T-cell (primary cell): ENCODE measurements around the gene NEUROD4. TPM values are rescaled to one million over a fixed set of nuclear protein-coding genes. Genes with fewer than 3 reads are reported as not detected.
A peak's percentile ranks its signal among the peaks of the same experiment; 100 is the strongest.

Experiments used
- ATAC-seq, 4 experiments: fragments of 200-7000 bp in 3 of 4; fragments of 150-1000 bp in 1 of 4; cut with Tn5 transposase; replicated peaks in 1 of 4; 1 replicate in 3 of 4; 2 replicates in 1 of 4; pipeline ENCODE4 v1.10.0; 2021; ENCODE audit warnings: moderate library complexity in 3 of 4, mild to moderate bottlenecking in 2 of 4, moderate number of reproducible peaks in 1 of 4
- CTCF ChIA-PET, 2 donors: fragments of 300-600 bp; sonication (Branson Sonifier 250); formaldehyde crosslinking; loops; one replicate each; lab custom pipeline; 2022; ENCODE audit warnings: antibody characterized with exemption in 2 of 2; lab: Charles Lee
- POLR2A ChIA-PET, 2 donors: fragments of 300-600 bp; sonication (Branson Sonifier 250); formaldehyde crosslinking; loops; one replicate each; lab custom pipeline; 2022; ENCODE audit warnings: antibody characterized with exemption in 2 of 2; lab: Charles Lee
- DNase-seq, 35 experiments: peaks; one replicate each; pipeline versions ENCODE4 v3.0.0 to v3.0.0-alpha.2; 2013 to 2023
- H3K27ac ChIP-seq: one replicate; pipeline ENCODE4 v1.5.1; 2013; ENCODE audit warnings: low read length
- H3K27me3 ChIP-seq, 2 experiments: replicated peaks in 1 of 2; 1 replicate in 1 of 2; 2 replicates in 1 of 2; pipeline versions ENCODE4 v1.6.1 to v1.7.0; 2013; ENCODE audit warnings: low read length in 1 of 2, mixed read lengths in 1 of 2; ENCODE audit not compliant: control insufficient read depth in 2 of 2, insufficient read depth in 2 of 2; ENCODE audit errors: extremely low read depth in 1 of 2
- H3K36me3 ChIP-seq, 2 donors: 1 replicate in 1 of 2; 2 replicates in 1 of 2; pipeline versions ENCODE4 v1.6.1 to v1.7.0; 2013; ENCODE audit warnings: low read length in 1 of 2; ENCODE audit not compliant: control insufficient read depth in 2 of 2, insufficient read depth in 1 of 2; ENCODE audit errors: extremely low read depth in 1 of 2
- H3K4me1 ChIP-seq, 2 experiments: 1 replicate in 1 of 2; 2 replicates in 1 of 2; pipeline versions ENCODE4 v1.6.1 to v1.7.0; 2013; ENCODE audit warnings: low read length in 2 of 2, mixed read lengths in 1 of 2; ENCODE audit not compliant: insufficient read depth in 2 of 2, control insufficient read depth in 1 of 2; ENCODE audit errors: extremely low read depth in 1 of 2
- H3K4me3 ChIP-seq, 2 donors: 1 replicate in 1 of 2; 2 replicates in 1 of 2; pipeline versions ENCODE4 v1.5.1 to v1.7.0; 2013; ENCODE audit warnings: mild to moderate bottlenecking in 2 of 2, low read length in 1 of 2, moderate library complexity in 1 of 2; ENCODE audit not compliant: control insufficient read depth in 1 of 2; ENCODE audit errors: extremely low read depth in 1 of 2
- H3K9me3 ChIP-seq: 2 replicates; pipeline ENCODE4 v1.7.0; 2013
- H3K27ac Mint-ChIP-seq, 2 donors: one replicate each; pipeline ENCODE4 v1.8.0; 2020 to 2021; ENCODE audit warnings: mild to moderate bottlenecking in 2 of 2, mixed read lengths in 2 of 2
- H3K27me3 Mint-ChIP-seq, 2 donors: one replicate each; pipeline ENCODE4 v1.8.0; 2021 to 2022; ENCODE audit warnings: mixed read lengths in 2 of 2
- H3K36me3 Mint-ChIP-seq: one replicate; pipeline ENCODE4 v1.8.0; 2021; ENCODE audit warnings: mixed read lengths
- H3K4me1 Mint-ChIP-seq, 3 donors: one replicate each; pipeline ENCODE4 v1.8.0; 2020 to 2022; ENCODE audit warnings: mixed read lengths in 3 of 3, mild to moderate bottlenecking in 1 of 3
- H3K4me3 Mint-ChIP-seq, 3 donors: one replicate each; pipeline ENCODE4 v1.8.0; 2020 to 2022; ENCODE audit warnings: mild to moderate bottlenecking in 3 of 3, mixed read lengths in 3 of 3, moderate library complexity in 3 of 3
- H3K9me3 Mint-ChIP-seq, 3 donors: one replicate each; pipeline ENCODE4 v1.8.0; 2020 to 2022; ENCODE audit warnings: mixed read lengths in 3 of 3
- WGBS: methylation state at CpG from one replicate; pipeline ENCODE4 v1.1.5; 2013; ENCODE audit warnings: missing lambda C conversion rate; ENCODE audit not compliant: insufficient coverage; 5-methylcytosine and 5-hydroxymethylcytosine counted together
- total RNA-seq, 35 experiments: library from RNA in 6 of 35; stranded (reverse) in 6 of 35; fragments of 120-200 nt in 1 of 35; gene quantifications; one replicate each; pipeline versions ENCODE4 v1.2.1 to v1.2.4 and lab custom pipeline; 2013 to 2026

The NEUROD4 gene
- total RNA-seq, 5 donors from 2014 or later (not counting 1 experiment from before 2014, with no cell fraction given), result 0.06 TPM; not detected in 4

GRCh38 chr12:55039395-55040354, 19.9 kb downstream of the NEUROD4 start:
- 94% methylated on average over 7 of the region's 10 CpGs for WGBS
- Histone ChIP-seq H3K4me3 (no peak overlapping the region), H3K27me3 (peaks cover 0 to 4% of the 10 kb centered on the region in 2 experiments), H3K4me1 (peaks cover 18 to 23% of the 10 kb centered on the region in 2 experiments), H3K27ac (no peak overlapping the region), H3K9me3 (no peaks in the 10 kb centered on the region), H3K36me3 (no peaks in the 10 kb centered on the region)
- POLR2A ChIA-PET, result no interaction called here
- Mint-ChIP-seq H3K36me3 (no peaks in the 10 kb centered on the region), H3K9me3 (no peaks in the 10 kb centered on the region), H3K27me3 (peaks cover 0 to 4% of the 10 kb centered on the region in 2 donors), H3K4me1 (peaks cover 46 to 65% (median 49%) of the 10 kb centered on the region in 3 donors), H3K27ac (no peak overlapping the region), H3K4me3 (no peak overlapping the region)
- CTCF ChIA-PET, result interaction anchor here in 1 of 2 donors (1.0 kb wide), 1 partner anchor 31 kb away, joined by 3 read pairs; no protein-coding TSS in a partner anchor
- ATAC-seq, result no peak
- DNase-seq, result no peak

GRCh38 chr12:55041345-55042055, 21.7 kb downstream of the NEUROD4 start:
- Histone ChIP-seq H3K36me3 (no peaks in the 10 kb centered on the region), H3K27me3 (peaks cover 0 to 4% of the 10 kb centered on the region in 2 experiments), H3K4me3 (no peak overlapping the region), H3K9me3 (no peaks in the 10 kb centered on the region), H3K27ac (no peak overlapping the region), H3K4me1 (peaks cover 11 to 20% of the 10 kb centered on the region in 2 experiments)
- ChIA-PET POLR2A (interaction anchor here in 1 of 2 donors (0.6 kb wide), 1 partner anchor 46 kb away, joined by 6 read pairs; no protein-coding TSS in a partner anchor), CTCF (no interaction called here)
- no peaks in the 10 kb centered on the region for H3K36me3 Mint-ChIP-seq
- H3K27me3 Mint-ChIP-seq, result peaks cover 0 to 4% of the 10 kb centered on the region in 2 donors
- H3K27ac Mint-ChIP-seq, result no peak overlapping the region
- DNase-seq (no peak), ATAC-seq (no peak)
- WGBS, result 67% methylated on average over 1 of the region's 4 CpGs
- H3K4me3 Mint-ChIP-seq, result no peak overlapping the region
- H3K9me3 Mint-ChIP-seq, result no peaks in the 10 kb centered on the region
- peaks cover 28 to 47% (median 31%) of the 10 kb centered on the region in 3 donors for H3K4me1 Mint-ChIP-seq

- Mint-ChIP-seq H3K4me1 (peaks cover 10 to 27% (median 15%) of the 10 kb centered on the region in 3 donors), H3K36me3 (no peaks in the 10 kb centered on the region), H3K27me3 (peaks cover 0 to 4% of the 10 kb centered on the region in 2 donors), H3K27ac (no peak overlapping the region), H3K9me3 (no peaks in the 10 kb centered on the region), H3K4me3 (no peak overlapping the region)
- Histone ChIP-seq H3K27me3 (peaks cover 0 to 4% of the 10 kb centered on the region in 2 experiments), H3K4me3 (no peak overlapping the region), H3K9me3 (no peaks in the 10 kb centered on the region), H3K36me3 (no peaks in the 10 kb centered on the region), H3K27ac (no peak overlapping the region), H3K4me1 (no peaks in the 10 kb centered on the region)
- ATAC-seq (no peak), DNase-seq (peak in 1 of 35 experiments; percentile 9)
- 100% methylated on average over 2 of the region's 3 CpGs for WGBS
- CTCF ChIA-PET, result interaction anchor here (0.7 to 1.0 kb wide), 3 partner anchors 25 to 385 kb away, joined by 3 to 4 read pairs (median 3); no protein-coding TSS in a partner anchor
- POLR2A ChIA-PET, result no interaction called here
Measured at GRCh38 chr12:55043542-55043941, 23.8 kb downstream of the NEUROD4 start.

GRCh38 chr12:55044135-55044534, 24.4 kb downstream of the NEUROD4 start:
- H3K27me3 Mint-ChIP-seq, result peaks cover 0 to 4% of the 10 kb centered on the region in 2 donors
- WGBS, result 86% methylated on average over 2 of the region's 6 CpGs

DNA sequence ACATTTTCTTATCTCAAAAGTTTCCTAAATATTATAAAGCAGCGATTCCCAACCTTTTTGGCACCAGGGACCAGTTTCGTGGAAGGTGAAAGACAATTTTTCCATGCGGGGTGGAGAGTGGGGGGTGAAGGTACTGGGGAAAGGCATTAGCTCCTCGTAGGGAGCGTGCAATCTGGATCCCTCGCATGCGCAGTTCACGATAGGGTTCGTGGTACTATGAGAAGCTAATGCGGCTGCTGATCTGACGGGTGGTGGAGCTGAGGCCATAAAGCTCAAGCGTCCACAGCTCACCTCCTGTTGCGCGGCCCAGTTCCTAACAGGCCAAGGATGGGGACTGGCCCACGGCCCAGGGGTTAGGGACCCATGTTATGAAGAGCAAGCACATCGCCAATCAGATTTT, 29.9 kb downstream of the NEUROD4 start:
- no peak for ATAC-seq
- Histone ChIP-seq H3K4me1 (no peaks in the 10 kb centered on the region), H3K36me3 (no peaks in the 10 kb centered on the region), H3K27me3 (no peaks in the 10 kb centered on the region), H3K9me3 (no peaks in the 10 kb centered on the region), H3K4me3 (no peak overlapping the region), H3K27ac (no peak overlapping the region)
- ChIA-PET POLR2A (no interaction called here), CTCF (interaction anchor here in 1 of 2 donors (1.3 to 1.5 kb wide), 2 partner anchors 19 to 23 kb away, joined by 4 read pairs; no protein-coding TSS in a partner anchor)
- 95% methylated on average over 15 of the region's 16 CpGs for WGBS
- no peaks in the 10 kb centered on the region for H3K4me1 Mint-ChIP-seq
- H3K9me3 Mint-ChIP-seq, result no peaks in the 10 kb centered on the region
- peaks cover 0 to under 1% of the 10 kb centered on the region in 2 donors for H3K27me3 Mint-ChIP-seq
- no peak overlapping the region for H3K27ac Mint-ChIP-seq
- no peaks in the 10 kb centered on the region for H3K36me3 Mint-ChIP-seq
- H3K4me3 Mint-ChIP-seq, result no peak overlapping the region
- DNase-seq, result no peak

More at GRCh38 chr12:55044135-55044534, 24.4 kb downstream of the NEUROD4 start:
- H3K4me1 ChIP-seq, result no peaks in the 10 kb centered on the region
- H3K27ac ChIP-seq, result no peak overlapping the region
- no peaks in the 10 kb centered on the region for H3K9me3 ChIP-seq
- Mint-ChIP-seq H3K4me3 (no peak overlapping the region), H3K36me3 (no peaks in the 10 kb centered on the region), H3K4me1 (peaks cover 5 to 21% (median 9%) of the 10 kb centered on the region in 3 donors), H3K27ac (no peak overlapping the region), H3K9me3 (no peaks in the 10 kb centered on the region)
- ATAC-seq (no peak), DNase-seq (no peak)
- no peak overlapping the region for H3K4me3 ChIP-seq
- peaks cover 0 to 4% of the 10 kb centered on the region in 2 experiments for H3K27me3 ChIP-seq
- ChIA-PET CTCF (interaction anchor here in 1 of 2 donors (1.0 kb wide), 1 partner anchor 24 kb away, joined by 3 read pairs; no protein-coding TSS in a partner anchor), POLR2A (no interaction called here)
- H3K36me3 ChIP-seq, result no peaks in the 10 kb centered on the region
